Transverse colon (tissue), 4 donors: Measurements from ENCODE around the gene SLC4A5. TPM values are rescaled to one million over a fixed set of nuclear protein-coding genes. Genes with fewer than 3 reads are reported as not detected.

Experiments used
- DNase-seq: peaks from one replicate; pipeline ENCODE4 v3.0.0-alpha.2; 2019
- H3K27ac ChIP-seq, 4 donors: fragments of 200-600 bp; sonication (generic); 2 replicates each; pipeline ENCODE4 v1.5.1; 2016 to 2018; ENCODE audit warnings: inconsistent platforms in 4 of 4
- H3K27me3 ChIP-seq: fragments of 200-600 bp; sonication (generic); 2 replicates; pipeline ENCODE4 v1.5.1; 2017; ENCODE audit warnings: inconsistent platforms
- H3K36me3 ChIP-seq, 4 donors: fragments of 200-600 bp; sonication (generic); 2 replicates each; pipeline ENCODE4 v1.5.1; 2017 to 2019; ENCODE audit warnings: inconsistent platforms in 4 of 4
- H3K4me1 ChIP-seq, 4 donors: fragments of 200-600 bp; sonication (generic); 2 replicates each; pipeline ENCODE4 v1.5.1; 2017 to 2020; ENCODE audit warnings: inconsistent platforms in 4 of 4
- H3K4me3 ChIP-seq, 4 donors: fragments of 200-600 bp; sonication (generic); 1 replicate in 1 of 4; 2 replicates in 3 of 4; pipeline versions ENCODE4 v1.5.1 to v1.6.1; 2017 to 2019; ENCODE audit warnings: inconsistent platforms in 4 of 4
- H3K9me3 ChIP-seq, 2 donors: fragments of 200-600 bp; sonication (generic); 2 replicates each; pipeline ENCODE4 v1.5.1; 2017 to 2019; ENCODE audit warnings: inconsistent platforms in 2 of 2
- EP300 ChIP-seq: sonication (generic); formaldehyde crosslinking; IDR thresholded peaks from one replicate; pipeline ENCODE4 v1.6.1; 2017; ENCODE audit warnings: antibody characterized with exemption, low read depth
- POLR2A ChIP-seq: fragments of 450-650 bp; IDR thresholded peaks from one replicate; pipeline ENCODE4 v1.6.1; 2016; ENCODE audit warnings: antibody characterized with exemption, mild to moderate bottlenecking, moderate library complexity
- POLR2AphosphoS5 ChIP-seq, 3 donors: sonication (generic); formaldehyde crosslinking; IDR thresholded peaks; one replicate each; pipeline ENCODE4 v1.6.1; 2016; ENCODE audit warnings: antibody characterized with exemption in 3 of 3
- WGBS, 2 donors: methylation state at CpG; one replicate each; pipeline ENCODE4 v1.1.5; 2018; ENCODE audit warnings: low coverage in 1 of 2; 5-methylcytosine and 5-hydroxymethylcytosine counted together
- in situ Hi-C, 4 donors: fragments of 200-750 bp; cut with MboI; loops; one replicate each; pipeline versions ENCODE4 v1.15.0 to v1.15.1; 2017; ENCODE audit warnings: low sequenced_read_pairs in 3 of 4, low pct_ligation_motif_present in 1 of 4, low pct_unique_long_range_greater_than_20kb in 1 of 4
- intact Hi-C: fragments of 100-400 bp; cut with DNase I; formaldehyde crosslinking; loops from one replicate; pipeline ENCODE4 v1.15.1; 2023; ENCODE audit warnings: low total_unique reads
- total RNA-seq, 4 donors: library from RNA; depleted of rRNA; stranded (reverse); fragments of >200 nt; gene quantifications; one replicate each; pipeline ENCODE4 v1.1.0, GENCODE V29; 2016
- TF ChIP-seq, protein P1 (sequence below), 5 experiments: fragments of 200-600 bp in 3 of 5; fragments of 450-650 bp in 2 of 5; sonication (generic) in 3 of 5; IDR thresholded peaks; 1 replicate in 2 of 5; 2 replicates in 3 of 5; pipeline ENCODE4 v1.5.1; 2016 to 2017; ENCODE audit warnings: antibody characterized with exemption in 5 of 5, inconsistent platforms in 3 of 5, mild to moderate bottlenecking in 2 of 5, moderate library complexity in 1 of 5

SLC4A5 gene
- total RNA-seq, 4 donors from 2014 or later = 0.37 to 6.1 (median 3.5) TPM

DNA sequence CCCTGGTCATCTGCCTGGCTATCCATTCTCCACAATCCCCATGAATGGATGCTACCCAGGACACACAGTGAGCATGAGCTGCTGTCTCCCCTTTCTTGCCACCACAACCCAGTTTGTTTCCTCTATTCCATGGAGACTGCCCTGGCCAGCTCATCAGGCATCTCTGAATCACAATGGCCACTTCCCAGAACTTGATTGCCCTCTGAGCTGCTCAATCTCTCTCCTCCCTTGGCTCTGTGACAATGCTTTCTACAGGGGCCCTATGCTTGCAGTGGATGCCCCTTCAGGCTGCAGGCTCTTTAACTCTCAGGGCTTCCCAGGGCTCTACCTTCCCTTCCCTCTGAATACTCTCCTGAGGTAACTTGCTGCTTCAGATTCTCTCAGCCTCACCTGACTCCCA lies 14.4 kb upstream of the SLC4A5 start:
- TF ChIP-seq POLR2AphosphoS5 (IDR thresholded peaks at IDR 0.05) = no peak
- no peak for TF ChIP-seq EP300
- TF ChIP-seq POLR2A = no peak
- TF ChIP-seq, protein P1, sequence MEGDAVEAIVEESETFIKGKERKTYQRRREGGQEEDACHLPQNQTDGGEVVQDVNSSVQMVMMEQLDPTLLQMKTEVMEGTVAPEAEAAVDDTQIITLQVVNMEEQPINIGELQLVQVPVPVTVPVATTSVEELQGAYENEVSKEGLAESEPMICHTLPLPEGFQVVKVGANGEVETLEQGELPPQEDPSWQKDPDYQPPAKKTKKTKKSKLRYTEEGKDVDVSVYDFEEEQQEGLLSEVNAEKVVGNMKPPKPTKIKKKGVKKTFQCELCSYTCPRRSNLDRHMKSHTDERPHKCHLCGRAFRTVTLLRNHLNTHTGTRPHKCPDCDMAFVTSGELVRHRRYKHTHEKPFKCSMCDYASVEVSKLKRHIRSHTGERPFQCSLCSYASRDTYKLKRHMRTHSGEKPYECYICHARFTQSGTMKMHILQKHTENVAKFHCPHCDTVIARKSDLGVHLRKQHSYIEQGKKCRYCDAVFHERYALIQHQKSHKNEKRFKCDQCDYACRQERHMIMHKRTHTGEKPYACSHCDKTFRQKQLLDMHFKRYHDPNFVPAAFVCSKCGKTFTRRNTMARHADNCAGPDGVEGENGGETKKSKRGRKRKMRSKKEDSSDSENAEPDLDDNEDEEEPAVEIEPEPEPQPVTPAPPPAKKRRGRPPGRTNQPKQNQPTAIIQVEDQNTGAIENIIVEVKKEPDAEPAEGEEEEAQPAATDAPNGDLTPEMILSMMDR (IDR thresholded peaks at IDR 0.05) = no peak
- DNase-seq = no peak
- no peaks in the 10 kb centered on the region for H3K27me3 ChIP-seq
- intact Hi-C loops = no loop called here
- no peaks in the 10 kb centered on the region for H3K9me3 ChIP-seq
- no peaks in the 10 kb centered on the region for H3K4me1 ChIP-seq
- peaks cover 0 to 27% (median 13%) of the 10 kb centered on the region in 4 donors for H3K36me3 ChIP-seq
- H3K4me3 ChIP-seq = no peak overlapping the region
- in situ Hi-C loops = no loop called here
- H3K27ac ChIP-seq = no peak overlapping the region

DNA sequence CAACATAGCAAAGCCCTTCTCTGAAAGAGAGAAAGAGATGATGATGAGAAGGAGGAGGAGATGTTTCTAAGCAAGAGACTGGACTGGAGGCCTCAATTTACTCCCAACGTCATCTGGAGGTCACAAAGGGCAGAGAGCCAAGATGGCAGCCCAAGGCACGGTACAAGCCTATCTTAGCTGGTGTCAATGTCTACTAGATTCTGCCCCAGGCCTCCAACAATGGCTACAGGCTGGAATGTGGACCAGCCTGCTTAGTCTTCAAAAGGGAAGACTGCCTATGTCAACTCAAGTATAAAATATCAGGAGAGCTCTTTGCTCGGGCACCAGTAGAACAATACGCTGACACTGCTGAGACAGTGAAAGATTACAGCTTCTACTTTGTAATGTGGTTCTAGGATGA lies 6.7 kb upstream of the SLC4A5 start:
- Histone ChIP-seq H3K4me1 (no peaks in the 10 kb centered on the region), H3K9me3 (no peaks in the 10 kb centered on the region), H3K27ac (no peak overlapping the region), H3K36me3 (no peaks in the 10 kb centered on the region), H3K4me3 (no peak overlapping the region), H3K27me3 (no peaks in the 10 kb centered on the region)
- TF ChIP-seq, protein P1 (IDR thresholded peaks at IDR 0.05) = no peak
- TF ChIP-seq POLR2AphosphoS5 (IDR thresholded peaks at IDR 0.05) (no peak), EP300 (no peak), POLR2A (no peak)
- whole genome bisulfite sequencing, 2 donors = 91 to 95% methylated on average over 4 of the region's 4 CpGs
- intact Hi-C loops = no loop called here
- in situ Hi-C loops = loop anchor here in 1 of 4 donors (25.0 kb wide), 1 partner anchor 538 kb away; no protein-coding TSS in a partner anchor
- no peak for DNase-seq

- no peaks in the 10 kb centered on the region for H3K9me3 ChIP-seq
- no peaks in the 10 kb centered on the region for H3K27me3 ChIP-seq
- DNase-seq = no peak
- no peak overlapping the region for H3K4me3 ChIP-seq
- H3K27ac ChIP-seq = no peak overlapping the region
- TF ChIP-seq POLR2AphosphoS5 (IDR thresholded peaks at IDR 0.05) = no peak
- TF ChIP-seq, protein P1 (IDR thresholded peaks at IDR 0.05) = no peak
- TF ChIP-seq POLR2A = no peak
- no peak for TF ChIP-seq EP300
- intact Hi-C loops (no loop called here), in situ Hi-C loops (loop anchor here in 1 of 4 donors (25.0 kb wide), 1 partner anchor 535 kb away; no protein-coding TSS in a partner anchor)
- no peaks in the 10 kb centered on the region for H3K36me3 ChIP-seq
- H3K4me1 ChIP-seq = no peaks in the 10 kb centered on the region
- WGBS, 2 donors = 85% methylated on average over 2 to 3 of the region's 3 CpGs
Measured at GRCh38 chr2:74347742-74348141, 4.5 kb upstream of the SLC4A5 start.

GRCh38 chr2:74347303-74347702 lies 4.1 kb upstream of the SLC4A5 start:
- in situ Hi-C loops = loop anchor here in 1 of 4 donors (25.0 kb wide), 1 partner anchor 535 kb away; no protein-coding TSS in a partner anchor
- Histone ChIP-seq H3K4me3 (no peak overlapping the region), H3K36me3 (no peaks in the 10 kb centered on the region), H3K4me1 (no peaks in the 10 kb centered on the region), H3K27me3 (no peaks in the 10 kb centered on the region), H3K9me3 (no peaks in the 10 kb centered on the region), H3K27ac (no peak overlapping the region)
- intact Hi-C loops = no loop called here
- TF ChIP-seq, protein P1 (IDR thresholded peaks at IDR 0.05) = no peak
- TF ChIP-seq POLR2A = no peak
- no peak for TF ChIP-seq EP300
- TF ChIP-seq POLR2AphosphoS5 (IDR thresholded peaks at IDR 0.05) = no peak
- 65 to 78% methylated on average over 1 of the region's 1 CpG for WGBS, 2 donors
- no peak for DNase-seq
